Mammary epithelial cell (primary cell): ENCODE measurements around the gene NOG.

Source experiments
- CTCF ChIP-seq, 2 donors: IDR thresholded peaks in 1 of 2; conservative IDR thresholded peaks in 1 of 2; 2 replicates each; pipeline ENCODE4 v1.5.1; 2011 to 2012; ENCODE audit warnings: inconsistent platforms in 2 of 2, low read length in 2 of 2, mild to moderate bottlenecking in 2 of 2, control low read depth in 1 of 2, low read depth in 1 of 2; ENCODE audit not compliant: insufficient read depth in 1 of 2; ENCODE audit errors: extremely low read depth in 1 of 2
- EZH2 ChIP-seq: IDR thresholded peaks from 2 replicates; pipeline ENCODE4 v1.6.1; 2012; ENCODE audit warnings: low read length, inconsistent platforms, borderline replicate concordance

- TF ChIP-seq CTCF (conservative IDR thresholded peaks at IDR 0.05 in 1 of 2, IDR thresholded peaks at IDR 0.05 in 1 of 2; ENCODE audit: extremely low read depth in 1 of 2, insufficient read depth in 1 of 2, low read depth in 1 of 2, low read length in 2 of 2), result no peak
- no peak for TF ChIP-seq EZH2
Observed at GRCh38 chr17:56640116-56640515, 46.6 kb downstream of the NOG start.
